AG09319 (cell line): ENCODE measurements around the gene SLC2A4RG.

ENCODE experiments used
- DNase-seq: peaks from one replicate; pipeline ENCODE4 v3.0.0-alpha.2; 2010; ENCODE audit warnings: low read depth; ENCODE audit errors: extremely low read depth
- TF ChIP-seq, protein P1 (sequence below): IDR thresholded peaks from 2 replicates; pipeline ENCODE4 v1.5.1; 2011; ENCODE audit warnings: low read depth, mild to moderate bottlenecking, inconsistent platforms, low read length, moderate library complexity

The SLC2A4RG gene

GRCh38 chr20:63705232-63706026 lies 34.1 kb upstream of the SLC2A4RG start:
- TF ChIP-seq, protein P1, sequence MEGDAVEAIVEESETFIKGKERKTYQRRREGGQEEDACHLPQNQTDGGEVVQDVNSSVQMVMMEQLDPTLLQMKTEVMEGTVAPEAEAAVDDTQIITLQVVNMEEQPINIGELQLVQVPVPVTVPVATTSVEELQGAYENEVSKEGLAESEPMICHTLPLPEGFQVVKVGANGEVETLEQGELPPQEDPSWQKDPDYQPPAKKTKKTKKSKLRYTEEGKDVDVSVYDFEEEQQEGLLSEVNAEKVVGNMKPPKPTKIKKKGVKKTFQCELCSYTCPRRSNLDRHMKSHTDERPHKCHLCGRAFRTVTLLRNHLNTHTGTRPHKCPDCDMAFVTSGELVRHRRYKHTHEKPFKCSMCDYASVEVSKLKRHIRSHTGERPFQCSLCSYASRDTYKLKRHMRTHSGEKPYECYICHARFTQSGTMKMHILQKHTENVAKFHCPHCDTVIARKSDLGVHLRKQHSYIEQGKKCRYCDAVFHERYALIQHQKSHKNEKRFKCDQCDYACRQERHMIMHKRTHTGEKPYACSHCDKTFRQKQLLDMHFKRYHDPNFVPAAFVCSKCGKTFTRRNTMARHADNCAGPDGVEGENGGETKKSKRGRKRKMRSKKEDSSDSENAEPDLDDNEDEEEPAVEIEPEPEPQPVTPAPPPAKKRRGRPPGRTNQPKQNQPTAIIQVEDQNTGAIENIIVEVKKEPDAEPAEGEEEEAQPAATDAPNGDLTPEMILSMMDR = no peak
- no peak for DNase-seq

- TF ChIP-seq, protein P1 = no peak
- DNase-seq = no peak
Observed at GRCh38 chr20:63706027-63706695, 33.4 kb upstream of the SLC2A4RG start.

GRCh38 chr20:63706852-63707557 lies 32.6 kb upstream of the SLC2A4RG start:
- DNase-seq = no peak
- TF ChIP-seq, protein P1 = peak; percentile 14

DNA sequence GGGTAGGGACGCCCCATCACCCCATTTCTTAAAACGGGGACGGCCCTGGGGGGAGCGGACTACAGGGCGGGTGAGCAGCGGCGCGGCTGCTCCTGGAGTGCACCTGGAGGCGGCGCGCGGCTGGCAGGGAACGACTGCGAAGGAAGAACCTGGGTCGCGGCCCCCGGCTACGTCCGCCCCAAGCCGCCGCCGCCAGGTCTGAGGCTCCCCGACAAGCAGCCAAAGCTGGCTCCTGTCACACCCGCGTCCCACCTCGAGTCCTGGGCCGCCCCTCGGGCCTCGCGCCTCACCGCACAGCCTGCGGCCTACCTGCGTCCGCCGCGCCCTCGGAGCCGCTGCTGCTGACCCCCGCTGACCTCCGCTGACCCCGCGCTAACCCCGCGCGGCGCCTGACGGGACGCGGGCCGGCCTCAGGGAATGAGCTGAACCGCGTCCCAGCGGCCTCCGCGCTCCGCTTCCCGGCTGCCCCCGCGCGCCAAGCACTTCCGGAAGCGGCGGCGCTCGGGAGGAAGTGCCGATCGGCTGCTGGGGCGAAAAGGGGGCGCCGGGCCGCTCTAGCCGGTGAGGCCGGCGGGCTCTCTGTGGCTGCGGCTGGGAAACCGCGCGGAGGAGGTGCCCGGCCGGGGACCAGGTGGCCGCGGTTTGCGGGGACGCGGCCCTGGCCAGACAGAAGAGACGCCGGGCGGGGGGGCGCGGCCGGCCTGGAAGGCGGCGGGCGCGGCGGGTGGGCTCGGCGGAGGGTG lies 31.8 kb upstream of the SLC2A4RG start, which contains the start of the genes ARFRP1 and ZGPAT:
Gene ARFRP1 (minus strand): TSS at position 419 of the 743 bp plus-strand sequence. CDS start 885 bp downstream, outside the sequence.
Gene ZGPAT (plus strand): TSS at position 482 of the 743 bp plus-strand sequence. CDS start 542 bp downstream, outside the sequence.
- TF ChIP-seq, protein P1 = no peak
- DNase-seq = peak; percentile 56

GRCh38 chr20:63708301-63709148 lies 31.1 kb upstream of the SLC2A4RG start:
- no peak for DNase-seq
- TF ChIP-seq, protein P1 = no peak

DNA sequence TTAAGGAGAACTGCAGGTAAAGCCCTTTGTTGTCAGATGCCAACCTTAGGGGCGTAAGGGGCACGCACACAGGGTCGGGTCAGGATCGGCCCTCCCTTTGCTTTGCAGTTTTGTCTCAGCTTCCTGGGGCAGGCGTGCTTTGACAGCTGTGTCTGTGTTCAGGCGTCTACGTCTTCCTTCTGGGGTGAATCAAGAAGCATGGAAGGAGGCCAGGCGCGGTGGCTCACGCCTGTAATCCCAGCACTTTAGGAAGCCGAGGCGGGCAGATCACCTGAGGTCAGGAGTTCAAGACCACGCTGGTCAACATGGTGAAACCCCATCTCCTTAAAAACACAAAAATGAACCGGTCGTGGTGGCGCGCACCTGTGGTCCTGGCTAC lies 30.4 kb upstream of the SLC2A4RG start:
- TF ChIP-seq, protein P1 = no peak
- DNase-seq = no peak
